K562 (cell line): ENCODE measurements around the gene BAIAP2. TPM values are rescaled to one million over a fixed set of nuclear protein-coding genes. Genes with fewer than 3 reads are reported as not detected.

ENCODE experiments used
- CHD1 ChIP-seq: fragments of 200-600 bp; sonication (generic); IDR thresholded peaks from one replicate; pipeline ENCODE4 v1.6.1; 2012; ENCODE audit warnings: mild to moderate bottlenecking, moderate library complexity, low read length, inconsistent platforms
- COPS2 ChIP-seq: fragments of 450-650 bp; conservative IDR thresholded peaks from 2 replicates; pipeline ENCODE4 v1.6.1; 2016; ENCODE audit warnings: mild to moderate bottlenecking, moderate library complexity
- CSDE1 ChIP-seq, 2 experiments: fragments of 450-650 bp; IDR thresholded peaks; 2 replicates each; pipeline ENCODE4 v1.6.1; 2016; ENCODE audit warnings: mild to moderate bottlenecking in 1 of 2
- CTBP1 ChIP-seq: fragments of 450-650 bp; IDR thresholded peaks from 2 replicates; pipeline ENCODE4 v1.6.1; 2016; ENCODE audit warnings: borderline replicate concordance
- EP400 ChIP-seq: fragments of 450-650 bp; IDR thresholded peaks from 2 replicates; pipeline ENCODE4 v1.6.1; 2017; ENCODE audit warnings: antibody characterized with exemption, mild to moderate bottlenecking, moderate library complexity
- ESRRA ChIP-seq: fragments of 450-650 bp; IDR thresholded peaks from 2 replicates; pipeline ENCODE4 v1.6.1; 2014; ENCODE audit warnings: low read depth, mild to moderate bottlenecking, moderate library complexity, borderline replicate concordance
- FOSL1 ChIP-seq: fragments of 200-800 bp; sonication (Bioruptor generic); conservative IDR thresholded peaks from 2 replicates; pipeline ENCODE4 v1.6.1; 2016; ENCODE audit warnings: missing genetic modification characterization, missing compliant biosample characterization
- FOXM1 ChIP-seq, 2 experiments: fragments of 450-650 bp in 1 of 2; sonication (generic) in 1 of 2; formaldehyde crosslinking in 1 of 2; IDR thresholded peaks; 2 replicates each; pipeline versions ENCODE4 v1.6.1 to v1.9.0; 2017 to 2022; ENCODE audit warnings: low read depth in 2 of 2, mild to moderate bottlenecking in 2 of 2, missing genetic modification reagents in 1 of 2, moderate library complexity in 1 of 2
- HMGN3 ChIP-seq: IDR thresholded peaks from 2 replicates; pipeline ENCODE4 v1.6.1; 2011; ENCODE audit warnings: borderline replicate concordance, low read depth, mild to moderate bottlenecking, mixed read lengths, low read length; ENCODE audit not compliant: insufficient read length; ENCODE audit errors: extremely low read depth
- JUND ChIP-seq, 2 experiments: IDR thresholded peaks; 2 replicates in 1 of 2; 3 replicates in 1 of 2; pipeline ENCODE4 v1.6.1; 2011; ENCODE audit warnings: borderline replicate concordance in 2 of 2, low read depth in 2 of 2, low read length in 2 of 2, improper control_type of control experiment in 1 of 2, missing biosample characterization in 1 of 2, missing genetic modification characterization in 1 of 2, missing genetic modification reagents in 1 of 2
- MEF2D ChIP-seq: conservative IDR thresholded peaks from 2 replicates; pipeline ENCODE4 v1.6.1; 2016; ENCODE audit warnings: low read depth, missing genetic modification characterization, missing compliant biosample characterization
- MXI1 ChIP-seq: IDR thresholded peaks from 2 replicates; pipeline ENCODE4 v1.6.1; 2011; ENCODE audit warnings: low read depth, mild to moderate bottlenecking, improper control_type of control experiment, low read length
- NFRKB ChIP-seq: fragments of 450-650 bp; IDR thresholded peaks from 2 replicates; pipeline ENCODE4 v1.6.1; 2016; ENCODE audit warnings: low read depth
- PURB ChIP-seq: sonication (generic); formaldehyde crosslinking; IDR thresholded peaks from 2 replicates; pipeline ENCODE4 v1.9.0; 2021; ENCODE audit warnings: low read depth, mild to moderate bottlenecking, missing genetic modification reagents
- RCOR1 ChIP-seq, 2 experiments: IDR thresholded peaks; 2 replicates each; pipeline ENCODE4 v1.6.1; 2012; ENCODE audit warnings: low read depth in 2 of 2, low read length in 2 of 2, borderline replicate concordance in 1 of 2, improper control_type of control experiment in 1 of 2
- SIN3A ChIP-seq, 2 experiments: fragments of 150-350 bp in 1 of 2; IDR thresholded peaks; 2 replicates each; pipeline ENCODE4 v1.6.1; 2011 to 2016; ENCODE audit warnings: borderline replicate concordance in 2 of 2, low read depth in 2 of 2, low read length in 2 of 2, mild to moderate bottlenecking in 2 of 2, moderate library complexity in 2 of 2; ENCODE audit not compliant: control insufficient read depth in 1 of 2
- SMARCC2 ChIP-seq: fragments of 450-650 bp; IDR thresholded peaks from 2 replicates; pipeline ENCODE4 v1.6.1; 2017; ENCODE audit warnings: antibody characterized with exemption, moderate library complexity, mild to moderate bottlenecking, low read depth
- SNRNP70 ChIP-seq: fragments of 200-400 bp; formaldehyde crosslinking; optimal IDR thresholded peaks from 2 replicates; pipeline ENCODE3; 2017; ENCODE audit warnings: low read depth, low read length
- SRF ChIP-seq, 2 experiments: fragments of 250-450, 450-650 bp in 1 of 2; sonication (Bioruptor Pico) in 1 of 2; sonication (generic) in 1 of 2; formaldehyde crosslinking; IDR thresholded peaks; 2 replicates each; pipeline versions ENCODE4 v1.5.0 to v1.5.1; 2020 to 2022; ENCODE audit warnings: mild to moderate bottlenecking in 1 of 2, missing genetic modification reagents in 1 of 2
- SRSF1 ChIP-seq: fragments of 200-400 bp; formaldehyde crosslinking; IDR thresholded peaks from 2 replicates; pipeline ENCODE4 v1.6.1; 2017; ENCODE audit warnings: mild to moderate bottlenecking, low read depth, low read length, moderate library complexity
- TOE1 ChIP-seq, 2 experiments: fragments of 450-650 bp in 1 of 2; sonication (generic) in 1 of 2; formaldehyde crosslinking in 1 of 2; IDR thresholded peaks; 2 replicates each; pipeline versions ENCODE4 v1.7.1 to v1.8.0; 2016 to 2022; ENCODE audit warnings: borderline replicate concordance in 2 of 2, mild to moderate bottlenecking in 2 of 2, antibody characterized with exemption in 1 of 2, inconsistent platforms in 1 of 2, low read depth in 1 of 2, missing genetic modification reagents in 1 of 2, moderate library complexity in 1 of 2
- ZBED1 ChIP-seq: IDR thresholded peaks from 2 replicates; pipeline ENCODE4 v1.6.1; 2014
- ZEB2 ChIP-seq: fragments of 450-650 bp; IDR thresholded peaks from 2 replicates; pipeline ENCODE4 v1.6.1; 2016
- ZNF124 ChIP-seq: sonication (generic); formaldehyde crosslinking; IDR thresholded peaks from 2 replicates; pipeline ENCODE4 v1.8.1; 2022; ENCODE audit warnings: missing genetic modification reagents
- ZNF263 ChIP-seq: sonication (generic); formaldehyde crosslinking; IDR thresholded peaks from 2 replicates; pipeline ENCODE4 v1.8.0; 2022; ENCODE audit warnings: mild to moderate bottlenecking, missing genetic modification reagents, borderline replicate concordance
- ZNF644 ChIP-seq: fragments of 200-800 bp; sonication (Bioruptor generic); IDR thresholded peaks from 2 replicates; pipeline ENCODE4 v1.6.1; 2016; ENCODE audit warnings: low read depth, missing genetic modification characterization, missing compliant biosample characterization
- ZSCAN29 ChIP-seq: fragments of 450-650 bp; IDR thresholded peaks from 2 replicates; pipeline ENCODE4 v1.6.1; 2017
- polyA plus RNA-seq, 8 experiments: library from polyadenylated mRNA; depleted of rRNA in 4 of 8; stranded (reverse) in 5 of 8; unstranded in 3 of 8; fragments of >200 nt; fragmentation: Nextera tagmentation in 2 of 8; fragmentation: Illumina TruSeq in 1 of 8; extraction: Ambion mirVana in 2 of 8; extraction: Trizol in 1 of 8; gene quantifications; 2 replicates each; pipeline versions ENCODE4 v1.2.1 to v1.2.3, GENCODE V29; 2011 to 2014; ENCODE audit warnings: inconsistent platforms in 1 of 8, missing spikeins in 1 of 8
- total RNA-seq, 7 experiments: library from RNA; depleted of rRNA in 6 of 7; stranded (reverse); fragments of >200 nt in 6 of 7; fragmentation: Illumina TruSeq in 2 of 7; extraction: Trizol in 2 of 7; gene quantifications; 2 replicates each; pipeline versions ENCODE4 v1.2.1 to v1.2.3, GENCODE V29; 2011 to 2021; ENCODE audit warnings: low replicate concordance in 1 of 7
- TF ChIP-seq, protein P1 (sequence below): sonication (generic); formaldehyde crosslinking; IDR thresholded peaks from 2 replicates; pipeline ENCODE4 v1.8.1; 2023; ENCODE audit warnings: mild to moderate bottlenecking, missing genetic modification reagents

BAIAP2 gene
- total and polyA plus RNA-seq, 9 of the 15 experiments (the other 6 are each of a cell fraction or from before 2014, with no cell fraction given) = 2.3 to 51.6 (median 18.4) TPM

DNA sequence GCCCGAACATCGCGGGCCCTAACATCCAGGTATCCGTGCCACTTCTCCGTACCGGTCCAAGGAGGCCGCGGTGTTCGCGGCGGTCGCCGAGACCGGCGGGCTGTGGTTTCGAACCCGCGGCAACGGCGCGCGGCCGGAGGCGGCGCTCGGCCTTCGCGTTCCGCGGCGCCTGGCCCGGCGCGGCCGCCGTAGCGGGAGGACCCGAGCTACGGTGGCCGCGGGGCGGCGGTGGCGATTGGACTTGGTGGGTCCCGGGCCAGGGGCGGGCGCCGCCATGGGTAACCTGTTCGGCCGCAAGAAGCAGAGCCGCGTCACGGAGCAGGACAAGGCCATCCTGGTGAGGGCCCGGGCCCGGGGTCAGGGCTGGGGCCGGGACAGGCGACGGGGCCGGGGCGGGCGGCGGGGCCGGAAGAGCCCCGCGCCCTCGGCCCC, 43.3 kb upstream of the BAIAP2 start, which contains the start of gene CHMP6 (continued):
- TF ChIP-seq CTBP1 (peak; percentile 71), ZNF644 (no peak), ZNF124 (no peak), EP400 (no peak), ZBED1 (no peak), SNRNP70 (no peak), COPS2 (no peak), SRF (CRISPR knock-in tag; IDR thresholded peaks at IDR 0.05) (no peak), ZSCAN29 (no peak), FOSL1 (tag) (peak; percentile 35; the same call in 1 of the 2 replicates), HMGN3 (peak; percentile 78), TOE1 (IDR thresholded peaks at IDR 0.05; ENCODE audit: borderline replicate concordance) (no peak), TOE1 (CRISPR knock-in tag; IDR thresholded peaks at IDR 0.05; ENCODE audit: borderline replicate concordance, low read depth) (no peak), PURB (no peak), RCOR1 (IDR thresholded peaks at IDR 0.05; ENCODE audit: borderline replicate concordance in 1 of 2, low read depth in 2 of 2, low read length in 2 of 2) (0 out of 4 replicates have a peak, but pooled peaks of 1 of the 2 experiments have one; percentile 29), SIN3A (IDR thresholded peaks at IDR 0.05; ENCODE audit: borderline replicate concordance in 2 of 2, control insufficient read depth in 1 of 2, low read depth in 2 of 2, low read length in 2 of 2) (peak; percentile 59 to 75; a peak in 2 of 4 replicates), ZEB2 (no peak), ESRRA (peak; percentile 59; the same call in 1 of the 2 replicates), ZNF263 (no peak), FOXM1 (IDR thresholded peaks at IDR 0.05; ENCODE audit: low read depth) (no peak), FOXM1 (CRISPR knock-in tag; IDR thresholded peaks at IDR 0.05; ENCODE audit: low read depth) (0 out of 2 replicates have a peak, but pooled peaks have one; percentile 68), MEF2D (no peak), NFRKB (no peak), CSDE1 (IDR thresholded peaks at IDR 0.05) (no peak), SMARCC2 (no peak), JUND (IDR thresholded peaks at IDR 0.05; ENCODE audit: borderline replicate concordance, low read depth, low read length) (0 out of 2 replicates have a peak, but pooled peaks have one; percentile 24), JUND (tag; IDR thresholded peaks at IDR 0.05; ENCODE audit: borderline replicate concordance, low read depth, low read length) (no peak; the same call in 2 of the 3 replicates), CHD1 (no peak), MXI1 (no peak), SRSF1 (no peak)
- TF ChIP-seq, protein P1, sequence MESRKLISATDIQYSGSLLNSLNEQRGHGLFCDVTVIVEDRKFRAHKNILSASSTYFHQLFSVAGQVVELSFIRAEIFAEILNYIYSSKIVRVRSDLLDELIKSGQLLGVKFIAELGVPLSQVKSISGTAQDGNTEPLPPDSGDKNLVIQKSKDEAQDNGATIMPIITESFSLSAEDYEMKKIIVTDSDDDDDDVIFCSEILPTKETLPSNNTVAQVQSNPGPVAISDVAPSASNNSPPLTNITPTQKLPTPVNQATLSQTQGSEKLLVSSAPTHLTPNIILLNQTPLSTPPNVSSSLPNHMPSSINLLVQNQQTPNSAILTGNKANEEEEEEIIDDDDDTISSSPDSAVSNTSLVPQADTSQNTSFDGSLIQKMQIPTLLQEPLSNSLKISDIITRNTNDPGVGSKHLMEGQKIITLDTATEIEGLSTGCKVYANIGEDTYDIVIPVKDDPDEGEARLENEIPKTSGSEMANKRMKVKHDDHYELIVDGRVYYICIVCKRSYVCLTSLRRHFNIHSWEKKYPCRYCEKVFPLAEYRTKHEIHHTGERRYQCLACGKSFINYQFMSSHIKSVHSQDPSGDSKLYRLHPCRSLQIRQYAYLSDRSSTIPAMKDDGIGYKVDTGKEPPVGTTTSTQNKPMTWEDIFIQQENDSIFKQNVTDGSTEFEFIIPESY = no peak
